T47D (cell line): ENCODE results near the gene HNRNPA0.

ENCODE experiments used
- DNase-seq, 2 experiments: peaks; one replicate each; pipeline versions ENCODE4 v3.0.0 to v3.0.0-alpha.2; 2011 to 2012; ENCODE audit warnings: low read depth in 1 of 2, low spot score in 1 of 2
- JUND ChIP-seq: IDR thresholded peaks from 2 replicates; pipeline ENCODE4 v1.6.1; 2012; ENCODE audit warnings: low read depth
- in situ Hi-C: cut with HindIII; loops from 2 replicates; pipeline ENCODE4 v1.10.0; 2016; ENCODE audit warnings: low sequenced_read_pairs, low pct_unique_long_range_greater_than_20kb

HNRNPA0 gene

GRCh38 chr5:137733006-137733405 lies 21.2 kb downstream of the HNRNPA0 start:
- in situ Hi-C loops: no loop called here
- no peak for TF ChIP-seq JUND
- DNase-seq: no peak

- DNase-seq: no peak
- no peak for TF ChIP-seq JUND
- in situ Hi-C loops: no loop called here
Measured at GRCh38 chr5:137731176-137731575, 23.0 kb downstream of the HNRNPA0 start.

GRCh38 chr5:137730336-137730735 lies 23.8 kb downstream of the HNRNPA0 start:
- TF ChIP-seq JUND: no peak
- in situ Hi-C loops: no loop called here
- no peak for DNase-seq

DNA sequence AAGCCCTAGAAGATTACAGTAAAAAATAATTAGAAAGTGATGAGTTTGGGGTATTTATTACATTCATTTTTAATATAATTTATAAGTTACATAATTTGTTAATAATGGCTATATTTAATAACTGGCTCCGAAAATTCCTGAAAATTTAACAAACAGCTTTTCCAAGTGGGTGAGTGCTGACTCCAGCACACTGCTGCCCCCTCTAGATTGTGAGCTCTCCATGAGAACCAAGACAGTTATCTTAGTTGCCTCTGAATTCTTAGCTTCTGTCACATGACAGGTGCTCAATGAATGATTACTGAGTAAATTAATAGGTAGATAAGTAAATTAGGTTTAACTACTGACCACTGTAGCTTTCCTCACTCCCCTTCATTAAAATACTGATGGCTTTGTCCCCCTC lies 26.1 kb downstream of the HNRNPA0 start:
- no peak for TF ChIP-seq JUND
- in situ Hi-C loops: no loop called here
- no peak for DNase-seq

GRCh38 chr5:137727623-137728022 lies 26.5 kb downstream of the HNRNPA0 start:
- TF ChIP-seq JUND: no peak
- DNase-seq: no peak
- in situ Hi-C loops: no loop called here

- in situ Hi-C loops: no loop called here
- TF ChIP-seq JUND: no peak
- no peak for DNase-seq
Measured at GRCh38 chr5:137724251-137724650, 29.9 kb downstream of the HNRNPA0 start.

- in situ Hi-C loops: no loop called here
- TF ChIP-seq JUND: no peak
- DNase-seq: no peak
Measured at GRCh38 chr5:137718611-137719010, 35.6 kb downstream of the HNRNPA0 start.

- no peak for TF ChIP-seq JUND
- no peak for DNase-seq
- in situ Hi-C loops: no loop called here
Measured at GRCh38 chr5:137716337-137716736, 37.8 kb downstream of the HNRNPA0 start.

- no peak for TF ChIP-seq JUND
- in situ Hi-C loops: no loop called here
- no peak for DNase-seq
Measured at GRCh38 chr5:137715456-137715855, 38.7 kb downstream of the HNRNPA0 start.

GRCh38 chr5:137714946-137715345 lies 39.2 kb downstream of the HNRNPA0 start:
- DNase-seq: no peak
- no peak for TF ChIP-seq JUND
- in situ Hi-C loops: no loop called here

GRCh38 chr5:137714494-137714893 lies 39.7 kb downstream of the HNRNPA0 start:
- no peak for DNase-seq
- no peak for TF ChIP-seq JUND
- in situ Hi-C loops: no loop called here

DNA sequence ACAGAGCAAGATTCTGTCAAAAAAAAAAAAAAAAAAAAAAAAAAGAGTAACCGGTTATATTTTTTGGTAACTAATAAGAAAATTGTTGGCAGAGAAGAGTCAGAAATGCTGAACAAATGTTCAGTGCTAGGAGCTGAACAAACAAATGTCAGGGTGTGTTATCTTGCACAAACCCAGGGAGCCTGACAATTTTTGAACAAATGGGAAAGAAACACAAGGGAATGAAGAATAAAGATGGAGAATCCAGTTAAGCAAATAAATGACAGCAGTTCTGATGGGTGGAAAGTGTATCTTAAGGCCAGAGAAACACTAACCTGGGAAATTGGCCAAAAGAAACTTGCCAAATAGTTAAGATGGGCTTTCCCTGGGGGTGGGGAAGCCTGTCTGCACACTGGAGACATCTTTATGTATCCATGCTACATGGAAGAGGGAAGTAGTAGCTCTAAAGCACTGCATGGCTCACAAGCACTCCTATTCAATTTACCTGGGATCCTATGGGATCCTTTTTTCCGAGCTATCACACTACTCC lies 42.0 kb downstream of the HNRNPA0 start:
- TF ChIP-seq JUND: no peak
- in situ Hi-C loops: no loop called here
- no peak for DNase-seq

DNA sequence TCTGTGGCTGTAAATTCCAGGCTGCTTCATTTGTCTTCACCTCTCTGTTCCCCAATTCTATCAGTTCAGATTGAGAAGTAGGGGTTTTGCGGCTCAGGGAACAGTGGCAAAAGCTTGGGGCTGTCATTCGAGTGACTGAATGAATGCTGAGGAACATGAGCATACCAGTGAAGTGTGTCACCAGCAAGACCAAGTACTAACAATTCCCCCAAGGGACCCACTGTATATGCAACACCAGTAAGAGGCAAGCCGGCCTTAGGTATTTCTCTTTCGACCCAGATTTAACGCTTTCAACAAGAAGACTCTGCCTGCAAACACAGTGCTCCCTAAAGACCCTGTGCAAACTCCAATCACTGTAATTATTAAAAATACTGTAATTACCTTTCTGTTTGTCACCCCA lies 44.1 kb downstream of the HNRNPA0 start:
- no peak for TF ChIP-seq JUND
- no peak for DNase-seq
- in situ Hi-C loops: no loop called here

DNA sequence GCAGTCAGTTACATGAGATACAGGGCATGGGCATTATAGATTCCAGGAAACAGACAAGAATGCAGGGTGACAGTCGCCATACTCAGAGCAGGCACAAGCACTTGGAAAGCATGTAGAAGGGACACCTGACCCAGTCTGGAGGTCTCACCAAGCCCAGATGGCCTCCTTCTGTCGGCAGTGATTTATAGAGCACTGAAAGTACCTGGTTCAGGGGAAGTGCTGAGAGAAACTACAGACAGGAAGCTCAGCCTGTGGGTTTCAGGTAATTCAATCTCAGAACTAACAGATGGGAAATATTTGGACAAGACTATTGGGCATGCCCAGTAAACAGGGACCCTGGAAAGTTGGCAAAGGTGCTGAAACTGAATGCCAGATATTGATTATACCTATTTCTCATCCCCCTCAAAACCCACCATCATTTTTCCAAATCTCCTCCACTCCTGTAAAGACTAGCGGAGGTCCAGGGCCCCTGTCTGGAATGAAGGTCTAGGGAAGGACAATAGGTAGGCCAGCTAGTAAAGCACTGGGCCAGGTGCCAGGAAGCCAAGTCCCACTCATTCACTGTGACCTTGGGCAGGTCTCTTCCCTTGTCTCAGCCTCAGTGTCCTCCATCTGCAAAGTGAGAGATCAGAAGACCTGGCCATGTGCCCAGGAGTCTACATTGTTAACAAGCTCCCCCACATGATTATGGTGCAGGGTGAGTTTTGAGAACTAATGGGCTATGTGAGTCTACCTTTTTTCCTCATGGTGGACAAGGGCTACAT lies 45.2 kb downstream of the HNRNPA0 start:
- no peak for TF ChIP-seq JUND
- DNase-seq: no peak
- in situ Hi-C loops: no loop called here
